ENCODE results near the gene ARHGDIG. TPM values are rescaled to one million over a fixed set of nuclear protein-coding genes. Genes with fewer than 3 reads are reported as not detected.

ARHGDIG gene
- total RNA-seq, 4 donors from 2014 or later: not detected

DNA sequence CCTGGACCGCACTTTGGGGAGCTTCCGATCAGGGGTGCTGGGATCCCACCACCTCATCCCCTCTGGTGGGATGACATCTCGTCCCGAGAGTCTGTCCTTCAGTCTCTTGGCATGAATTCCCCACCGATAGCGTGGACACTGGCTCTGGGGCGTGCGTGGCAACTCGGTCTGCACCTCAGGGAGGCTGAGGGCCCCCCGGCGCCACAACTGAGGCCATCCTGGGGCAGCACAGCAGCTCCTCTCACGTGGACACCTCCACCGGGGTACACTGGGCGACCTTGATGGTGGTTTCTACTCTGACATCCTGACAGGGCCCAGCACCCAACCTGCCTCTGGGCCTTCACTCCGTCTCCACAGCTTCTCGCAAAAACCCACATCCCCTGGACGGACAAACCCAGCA lies 11.1 kb downstream of the ARHGDIG start:
- no peak overlapping the region for H3K27ac ChIP-seq
- DNase-seq (ENCODE audit: low spot score in 2 of 2): no peak
- H3K27me3 ChIP-seq: no peaks in the 10 kb centered on the region
- H3K4me3 ChIP-seq: no peak overlapping the region
- H3K36me3 ChIP-seq: peaks cover 2 to 92% (median 20%) of the 10 kb centered on the region in 3 donors
- 91 to 93% methylated on average over 9 to 16 of the region's 17 CpGs for WGBS, 2 donors
- TF ChIP-seq POLR2A (IDR thresholded peaks at IDR 0.05) (no peak), EP300 (IDR thresholded peaks at IDR 0.05) (no peak)
- TF ChIP-seq, protein P1, sequence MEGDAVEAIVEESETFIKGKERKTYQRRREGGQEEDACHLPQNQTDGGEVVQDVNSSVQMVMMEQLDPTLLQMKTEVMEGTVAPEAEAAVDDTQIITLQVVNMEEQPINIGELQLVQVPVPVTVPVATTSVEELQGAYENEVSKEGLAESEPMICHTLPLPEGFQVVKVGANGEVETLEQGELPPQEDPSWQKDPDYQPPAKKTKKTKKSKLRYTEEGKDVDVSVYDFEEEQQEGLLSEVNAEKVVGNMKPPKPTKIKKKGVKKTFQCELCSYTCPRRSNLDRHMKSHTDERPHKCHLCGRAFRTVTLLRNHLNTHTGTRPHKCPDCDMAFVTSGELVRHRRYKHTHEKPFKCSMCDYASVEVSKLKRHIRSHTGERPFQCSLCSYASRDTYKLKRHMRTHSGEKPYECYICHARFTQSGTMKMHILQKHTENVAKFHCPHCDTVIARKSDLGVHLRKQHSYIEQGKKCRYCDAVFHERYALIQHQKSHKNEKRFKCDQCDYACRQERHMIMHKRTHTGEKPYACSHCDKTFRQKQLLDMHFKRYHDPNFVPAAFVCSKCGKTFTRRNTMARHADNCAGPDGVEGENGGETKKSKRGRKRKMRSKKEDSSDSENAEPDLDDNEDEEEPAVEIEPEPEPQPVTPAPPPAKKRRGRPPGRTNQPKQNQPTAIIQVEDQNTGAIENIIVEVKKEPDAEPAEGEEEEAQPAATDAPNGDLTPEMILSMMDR (IDR thresholded peaks at IDR 0.05): no peak
- no peaks in the 10 kb centered on the region for H3K4me1 ChIP-seq
- no peaks in the 10 kb centered on the region for H3K9me3 ChIP-seq

DNA sequence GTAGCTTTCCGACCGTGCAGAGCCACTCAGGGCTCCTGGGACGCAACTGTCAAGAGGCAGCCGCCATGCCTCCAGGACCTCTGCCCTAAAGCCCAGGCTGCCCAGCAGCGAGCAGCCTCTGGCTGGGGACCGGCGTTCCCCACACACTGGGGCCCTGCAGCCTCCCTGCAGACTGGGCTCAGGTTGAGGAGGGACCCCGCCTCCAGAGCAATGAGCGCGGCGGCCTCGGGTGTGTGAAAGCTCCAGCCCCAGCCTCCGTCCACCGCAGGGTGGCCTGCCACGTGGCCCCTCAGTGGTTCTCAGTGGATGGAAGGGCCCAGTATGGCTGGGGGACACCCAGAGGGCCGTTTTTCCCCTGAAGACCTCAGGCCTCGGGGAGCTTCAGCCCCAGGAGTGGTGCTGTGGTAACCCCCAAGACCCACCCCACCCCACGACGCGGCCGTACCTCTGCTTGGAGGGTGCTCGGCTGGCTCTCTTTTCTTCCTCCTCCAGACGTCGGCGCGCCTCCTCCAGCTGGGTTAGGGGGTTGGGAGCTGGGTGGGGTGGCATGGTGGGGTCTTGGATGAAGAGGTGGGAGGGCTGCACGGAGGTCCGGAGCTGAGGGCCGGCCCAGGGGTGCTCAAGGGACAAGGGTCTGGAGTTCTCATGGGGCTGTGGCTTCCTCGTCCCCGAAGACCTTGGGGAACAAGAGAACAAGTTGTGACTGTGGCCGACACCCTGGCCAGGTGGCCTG lies 12.8 kb downstream of the ARHGDIG start:
- Histone ChIP-seq H3K9me3 (no peaks in the 10 kb centered on the region), H3K27me3 (no peaks in the 10 kb centered on the region), H3K27ac (no peak overlapping the region), H3K4me3 (no peak overlapping the region), H3K4me1 (no peaks in the 10 kb centered on the region), H3K36me3 (peaks cover 2 to 92% (median 25%) of the 10 kb centered on the region in 3 donors)
- TF ChIP-seq, protein P1 (IDR thresholded peaks at IDR 0.05): no peak
- no peak for TF ChIP-seq POLR2A (IDR thresholded peaks at IDR 0.05)
- TF ChIP-seq EP300 (IDR thresholded peaks at IDR 0.05): no peak
- WGBS, 2 donors: 89 to 92% methylated on average over 28 to 29 of the region's 32 CpGs
- no peak for DNase-seq (ENCODE audit: low spot score in 2 of 2)

DNA sequence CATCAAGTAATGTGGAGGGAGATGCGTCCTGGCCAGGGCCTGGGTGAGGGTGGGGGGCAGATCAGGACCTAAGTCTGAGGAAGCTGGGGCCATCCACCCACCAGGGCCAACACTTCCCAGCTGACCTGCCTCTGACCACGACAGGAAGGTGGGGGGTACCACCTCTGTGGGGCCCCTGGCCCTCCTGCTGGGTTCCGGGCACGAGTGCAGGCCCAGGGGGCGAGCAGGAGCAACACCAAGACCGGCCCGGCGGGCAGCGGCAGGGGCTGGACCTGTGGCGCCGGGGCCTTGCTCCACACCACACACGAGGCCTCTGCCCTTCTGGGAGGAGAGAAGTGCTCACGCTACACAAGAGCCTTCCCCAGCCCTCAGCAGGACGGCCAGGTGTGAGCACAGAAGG lies 15.9 kb downstream of the ARHGDIG start:
- no peaks in the 10 kb centered on the region for H3K4me1 ChIP-seq
- 90 to 91% methylated on average over 8 to 13 of the region's 14 CpGs for WGBS, 2 donors
- TF ChIP-seq, protein P1 (IDR thresholded peaks at IDR 0.05): no peak
- TF ChIP-seq EP300 (IDR thresholded peaks at IDR 0.05) (no peak), POLR2A (IDR thresholded peaks at IDR 0.05) (no peak)
- no peak overlapping the region for H3K4me3 ChIP-seq
- no peak for DNase-seq (ENCODE audit: low spot score in 2 of 2)
- no peaks in the 10 kb centered on the region for H3K9me3 ChIP-seq
- no peaks in the 10 kb centered on the region for H3K27me3 ChIP-seq
- peaks cover 2 to 78% (median 9%) of the 10 kb centered on the region in 3 donors for H3K36me3 ChIP-seq
- H3K27ac ChIP-seq: no peak overlapping the region

DNA sequence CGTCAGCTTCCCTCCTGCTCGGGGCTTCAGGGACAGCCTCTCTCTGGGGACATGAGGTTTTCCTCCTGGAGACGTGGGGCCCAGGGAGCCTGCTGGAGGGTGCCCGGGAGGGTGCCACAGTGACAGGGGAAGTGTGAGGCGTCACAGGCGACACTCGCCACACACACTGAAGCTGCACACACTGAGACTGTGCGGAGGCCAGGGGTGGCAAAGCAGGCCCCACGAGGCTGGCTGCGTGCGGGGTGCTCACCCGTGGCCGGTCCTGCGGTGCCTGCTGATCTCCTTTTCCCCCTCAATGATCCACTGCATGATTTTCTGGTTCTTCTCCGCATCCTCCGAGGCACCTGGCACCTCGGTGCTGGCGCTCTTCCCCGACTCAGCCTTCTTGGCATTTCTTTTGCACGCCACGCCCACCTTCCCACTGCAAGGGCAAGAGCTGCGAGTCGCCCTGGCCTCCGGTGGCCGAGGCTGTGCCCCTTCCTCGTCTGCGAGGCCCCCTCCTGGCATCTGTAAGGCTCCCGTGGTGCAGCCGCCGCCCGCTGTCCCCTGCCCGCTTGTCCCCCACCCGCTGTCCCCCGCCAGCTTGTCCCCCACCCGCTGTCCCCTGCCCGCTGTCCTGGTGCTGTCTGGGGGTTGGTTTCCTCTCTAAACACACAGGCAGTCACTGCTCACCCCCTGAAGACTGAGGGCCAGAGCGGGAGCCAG lies 16.6 kb downstream of the ARHGDIG start:
- H3K27ac ChIP-seq: no peak overlapping the region
- no peak overlapping the region for H3K4me3 ChIP-seq
- no peak for TF ChIP-seq POLR2A (IDR thresholded peaks at IDR 0.05)
- no peak for TF ChIP-seq EP300 (IDR thresholded peaks at IDR 0.05)
- TF ChIP-seq, protein P1 (IDR thresholded peaks at IDR 0.05): no peak
- H3K4me1 ChIP-seq: no peaks in the 10 kb centered on the region
- WGBS, 2 donors: 89 to 90% methylated on average over 33 to 36 of the region's 37 CpGs
- H3K36me3 ChIP-seq: peaks cover 0 to 76% (median 12%) of the 10 kb centered on the region in 3 donors
- H3K9me3 ChIP-seq: no peaks in the 10 kb centered on the region
- DNase-seq (ENCODE audit: low spot score in 2 of 2): no peak
- H3K27me3 ChIP-seq: no peaks in the 10 kb centered on the region

DNA sequence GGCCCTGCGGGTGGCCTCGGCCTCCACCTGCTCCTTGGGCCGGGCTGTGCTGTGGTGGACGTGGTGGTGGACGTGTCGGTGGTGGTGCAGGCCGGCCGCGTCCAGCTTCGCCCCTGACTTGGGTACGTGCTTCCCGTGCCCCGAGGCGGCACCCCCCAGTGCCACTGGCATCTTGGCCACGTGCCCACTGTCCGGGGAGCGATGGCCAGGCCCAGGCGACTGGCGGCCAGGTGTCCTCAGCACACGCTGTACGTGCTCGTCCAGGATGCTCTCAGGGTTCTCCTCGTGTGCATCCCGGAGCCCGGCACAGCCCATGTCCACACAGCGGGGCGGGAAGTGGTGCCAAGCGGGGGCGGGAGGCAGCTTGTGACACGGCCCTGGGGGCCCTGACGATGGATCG lies 17.4 kb downstream of the ARHGDIG start:
- TF ChIP-seq, protein P1 (IDR thresholded peaks at IDR 0.05): no peak
- TF ChIP-seq POLR2A (IDR thresholded peaks at IDR 0.05) (no peak), EP300 (IDR thresholded peaks at IDR 0.05) (no peak)
- 91 to 94% methylated on average over 16 to 20 of the region's 32 CpGs for WGBS, 2 donors
- Histone ChIP-seq H3K27ac (no peak overlapping the region), H3K27me3 (no peaks in the 10 kb centered on the region), H3K4me3 (no peak overlapping the region), H3K4me1 (no peaks in the 10 kb centered on the region), H3K9me3 (no peaks in the 10 kb centered on the region), H3K36me3 (peaks cover 0 to 76% (median 18%) of the 10 kb centered on the region in 3 donors)
- DNase-seq (ENCODE audit: low spot score in 2 of 2): no peak
